DOHH2 (cell line): ENCODE measurements around the gene HERC3.

Experiments
- H3F3A ChIP-seq: fragments of 200-600 bp; sonication (generic), shearing (Covaris generic); 2 replicates; pipeline ENCODE4 v1.6.0; 2016; ENCODE audit warnings: antibody characterized with exemption, mild to moderate bottlenecking; ENCODE audit not compliant: control insufficient read depth, insufficient read depth
- H3K27ac ChIP-seq: fragments of 200-600 bp; sonication (generic); 2 replicates; pipeline ENCODE4 v1.5.1; 2014; ENCODE audit warnings: low read depth, mild to moderate bottlenecking, low read length, moderate library complexity
- H3K27me3 ChIP-seq: fragments of 200-600 bp; sonication (generic); 2 replicates; pipeline ENCODE4 v1.6.1; 2014; ENCODE audit warnings: mild to moderate bottlenecking, low read length, mixed read lengths; ENCODE audit not compliant: control insufficient read depth
- H3K36me3 ChIP-seq: fragments of 200-600 bp; sonication (generic); 2 replicates; pipeline ENCODE4 v1.6.1; 2014; ENCODE audit warnings: mild to moderate bottlenecking, low read length, moderate library complexity, mixed read lengths; ENCODE audit not compliant: control insufficient read depth
- H3K4me1 ChIP-seq: fragments of 200-600 bp; sonication (generic); 2 replicates; pipeline ENCODE4 v1.6.1; 2014; ENCODE audit warnings: mild to moderate bottlenecking, low read length, mixed read lengths; ENCODE audit not compliant: control insufficient read depth
- H3K4me2 ChIP-seq: fragments of 200-600 bp; sonication (generic); 2 replicates; pipeline ENCODE4 v1.6.0; 2014; ENCODE audit warnings: mild to moderate bottlenecking, low read length, moderate library complexity
- H3K4me3 ChIP-seq: fragments of 200-600 bp; sonication (generic); 2 replicates; pipeline ENCODE4 v1.5.1; 2014; ENCODE audit warnings: mild to moderate bottlenecking, low read length, mixed read lengths
- H3K79me2 ChIP-seq: fragments of 200-600 bp; sonication (generic); 2 replicates; pipeline ENCODE4 v1.6.1; 2014; ENCODE audit warnings: mild to moderate bottlenecking, low read length, mixed read lengths; ENCODE audit not compliant: control insufficient read depth
- H3K9me2 ChIP-seq: fragments of 200-600 bp; sonication (generic); replicated peaks from 2 replicates; pipeline ENCODE4 v1.6.1; 2014; ENCODE audit warnings: mild to moderate bottlenecking, low read length, mixed read lengths; ENCODE audit not compliant: control insufficient read depth
- H3K9me3 ChIP-seq: fragments of 200-600 bp; sonication (generic); 2 replicates; pipeline ENCODE4 v1.6.1; 2014; ENCODE audit warnings: antibody characterized with exemption, low read length, mixed read lengths; ENCODE audit not compliant: control insufficient read depth, insufficient read depth
- H4K20me1 ChIP-seq: fragments of 200-600 bp; sonication (generic); 2 replicates; pipeline ENCODE4 v1.6.0; 2014; ENCODE audit warnings: low read depth, mild to moderate bottlenecking, antibody characterized with exemption, low read length, moderate library complexity; ENCODE audit not compliant: control insufficient read depth, insufficient read depth
- CTCF ChIP-seq: fragments of 200-600 bp; sonication (generic); IDR thresholded peaks from one replicate; pipeline ENCODE4 v1.5.1; 2014; ENCODE audit warnings: antibody characterized with exemption, mild to moderate bottlenecking, low read depth, low read length; ENCODE audit not compliant: poor library complexity, severe bottlenecking
- EZH2phosphoT487 ChIP-seq: fragments of 200-600 bp; sonication (generic); IDR thresholded peaks from 2 replicates; pipeline ENCODE4 v1.6.1; 2017; ENCODE audit warnings: borderline replicate concordance, mild to moderate bottlenecking, antibody characterized with exemption, low read length, moderate library complexity, mixed read lengths

HERC3 gene

GRCh38 chr4:88722828-88723227, 130.5 kb downstream of the HERC3 start:
- TF ChIP-seq CTCF = no peak
- TF ChIP-seq EZH2phosphoT487 = no peak
- no peaks in the 10 kb centered on the region for H3K27me3 ChIP-seq
- no peaks in the 10 kb centered on the region for H3K36me3 ChIP-seq

GRCh38 chr4:88724406-88724805, 132.1 kb downstream of the HERC3 start:
- no peaks in the 10 kb centered on the region for H3K4me1 ChIP-seq
- no peaks in the 10 kb centered on the region for H3K9me3 ChIP-seq
- TF ChIP-seq CTCF (no peak), EZH2phosphoT487 (no peak)
- no peak overlapping the region for H3K27ac ChIP-seq
- no peaks in the 10 kb centered on the region for H3F3A ChIP-seq
- no peaks in the 10 kb centered on the region for H4K20me1 ChIP-seq
- no peaks in the 10 kb centered on the region for H3K27me3 ChIP-seq
- H3K4me2 ChIP-seq = no peak overlapping the region
- H3K79me2 ChIP-seq = no peaks in the 10 kb centered on the region
- no peaks in the 10 kb centered on the region for H3K36me3 ChIP-seq
- no peaks in the 10 kb centered on the region for H3K9me2 ChIP-seq
- H3K4me3 ChIP-seq = no peak overlapping the region

More at GRCh38 chr4:88722828-88723227, 130.5 kb downstream of the HERC3 start:
- Histone ChIP-seq H3K27ac (no peak overlapping the region), H3K4me3 (no peak overlapping the region), H3K9me3 (no peaks in the 10 kb centered on the region), H3K79me2 (no peaks in the 10 kb centered on the region), H4K20me1 (no peaks in the 10 kb centered on the region), H3F3A (no peaks in the 10 kb centered on the region), H3K4me1 (no peaks in the 10 kb centered on the region), H3K4me2 (no peak overlapping the region), H3K9me2 (no peaks in the 10 kb centered on the region)

- H3K9me3 ChIP-seq = no peaks in the 10 kb centered on the region
- no peaks in the 10 kb centered on the region for H3F3A ChIP-seq
- no peak overlapping the region for H3K27ac ChIP-seq
- no peak overlapping the region for H3K4me2 ChIP-seq
- H3K4me3 ChIP-seq = no peak overlapping the region
- no peaks in the 10 kb centered on the region for H3K4me1 ChIP-seq
- H3K27me3 ChIP-seq = no peaks in the 10 kb centered on the region
- H3K36me3 ChIP-seq = no peaks in the 10 kb centered on the region
- TF ChIP-seq CTCF (no peak), EZH2phosphoT487 (no peak)
- H4K20me1 ChIP-seq = no peaks in the 10 kb centered on the region
- no peaks in the 10 kb centered on the region for H3K9me2 ChIP-seq
- H3K79me2 ChIP-seq = no peaks in the 10 kb centered on the region
These were observed 132.9 kb downstream of the HERC3 start for GRCh38 chr4:88725143-88725542.

- no peak for TF ChIP-seq EZH2phosphoT487
- TF ChIP-seq CTCF = no peak
- no peaks in the 10 kb centered on the region for H3K36me3 ChIP-seq
These were observed 133.7 kb downstream of the HERC3 start for GRCh38 chr4:88725986-88726385.

More at GRCh38 chr4:88725986-88726385, 133.7 kb downstream of the HERC3 start:
- Histone ChIP-seq H3K27me3 (no peaks in the 10 kb centered on the region), H3K4me1 (no peaks in the 10 kb centered on the region), H3K27ac (no peak overlapping the region), H3K9me2 (no peaks in the 10 kb centered on the region), H3F3A (no peaks in the 10 kb centered on the region), H3K4me3 (no peak overlapping the region), H4K20me1 (no peaks in the 10 kb centered on the region), H3K79me2 (no peaks in the 10 kb centered on the region), H3K9me3 (no peaks in the 10 kb centered on the region), H3K4me2 (no peak overlapping the region)
